ENCODE results near the gene CA4.

The CA4 gene

GRCh38 chr17:60145006-60145935 is 4.5 kb upstream of the CA4 start:
- no peaks in the 10 kb centered on the region for H3K9me3 ChIP-seq (ENCODE audit: control insufficient read depth, insufficient read depth, low read length)
- WGBS (ENCODE audit: insufficient coverage, insufficient read length) = no CpG with 5 or more reads among the region's 17 CpGs
- H3K4me3 ChIP-seq (ENCODE audit: low read length) = no peak overlapping the region
- H3K36me3 ChIP-seq (ENCODE audit: control insufficient read depth, insufficient read depth, low read length) = no peaks in the 10 kb centered on the region
- H3K27ac ChIP-seq (ENCODE audit: low read length) = no peak overlapping the region
- H3K4me1 ChIP-seq (ENCODE audit: control insufficient read depth, insufficient read depth, low read length) = peaks cover 13% of the 10 kb centered on the region
- DNase-seq (ENCODE audit: low read depth, low spot score) = no peak
- peaks cover 23% of the 10 kb centered on the region for H3K27me3 ChIP-seq (ENCODE audit: control insufficient read depth, insufficient read depth, low read length)

- WGBS (ENCODE audit: insufficient coverage, insufficient read length) = no CpG with 5 or more reads among the region's 2 CpGs
- Histone ChIP-seq H3K4me3 (ENCODE audit: low read length) (no peak overlapping the region), H3K36me3 (ENCODE audit: control insufficient read depth, insufficient read depth, low read length) (no peaks in the 10 kb centered on the region), H3K9me3 (ENCODE audit: control insufficient read depth, insufficient read depth, low read length) (no peaks in the 10 kb centered on the region), H3K27me3 (ENCODE audit: control insufficient read depth, insufficient read depth, low read length) (peaks cover 18% of the 10 kb centered on the region), H3K4me1 (ENCODE audit: control insufficient read depth, insufficient read depth, low read length) (peaks cover 12% of the 10 kb centered on the region), H3K27ac (ENCODE audit: low read length) (no peak overlapping the region)
- DNase-seq (ENCODE audit: low read depth, low spot score) = no peak
These were observed 3.6 kb upstream of the CA4 start for GRCh38 chr17:60146206-60146605.

DNA sequence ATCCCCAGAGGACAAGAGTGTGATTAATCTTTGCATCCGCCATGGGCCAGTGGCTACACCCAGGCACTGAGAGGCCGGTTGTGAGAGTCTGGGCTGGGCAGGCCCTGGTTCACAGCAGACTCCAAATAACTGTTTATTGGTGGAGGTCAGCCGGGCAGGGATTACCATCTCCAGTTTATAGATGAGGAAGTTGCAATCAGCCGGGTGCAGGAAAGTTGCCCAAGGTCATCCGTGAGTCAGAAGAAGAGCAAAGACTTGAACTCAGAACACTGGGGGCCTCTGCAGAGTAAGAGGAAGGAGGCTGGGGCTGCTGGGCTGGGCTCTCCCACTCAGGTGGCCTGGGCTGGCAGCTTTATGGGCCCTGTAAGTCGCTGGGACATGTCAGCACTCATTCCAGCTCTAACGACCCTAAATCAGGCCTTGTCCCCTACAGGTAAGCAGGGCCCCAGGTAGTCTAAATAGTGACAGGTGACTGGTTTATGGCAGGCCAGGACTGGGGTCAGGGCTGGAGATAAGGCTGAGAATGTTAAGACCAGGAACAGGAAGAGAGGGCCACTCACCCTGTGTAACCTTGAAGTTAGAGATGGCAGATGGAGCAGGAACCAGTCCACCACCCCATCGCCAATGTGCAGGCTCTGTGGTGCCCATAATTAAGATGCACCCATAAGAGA is 2.1 kb upstream of the CA4 start:
- Histone ChIP-seq H3K9me3 (ENCODE audit: control insufficient read depth, insufficient read depth, low read length) (no peaks in the 10 kb centered on the region), H3K36me3 (ENCODE audit: control insufficient read depth, insufficient read depth, low read length) (no peaks in the 10 kb centered on the region), H3K27ac (ENCODE audit: low read length) (no peak overlapping the region), H3K4me3 (ENCODE audit: low read length) (no peak overlapping the region), H3K27me3 (ENCODE audit: control insufficient read depth, insufficient read depth, low read length) (peaks cover 12% of the 10 kb centered on the region), H3K4me1 (ENCODE audit: control insufficient read depth, insufficient read depth, low read length) (peaks cover 11% of the 10 kb centered on the region)
- DNase-seq (ENCODE audit: low read depth, low spot score) = no peak
- no CpG with 5 or more reads among the region's 8 CpGs for WGBS (ENCODE audit: insufficient coverage, insufficient read length)

DNA sequence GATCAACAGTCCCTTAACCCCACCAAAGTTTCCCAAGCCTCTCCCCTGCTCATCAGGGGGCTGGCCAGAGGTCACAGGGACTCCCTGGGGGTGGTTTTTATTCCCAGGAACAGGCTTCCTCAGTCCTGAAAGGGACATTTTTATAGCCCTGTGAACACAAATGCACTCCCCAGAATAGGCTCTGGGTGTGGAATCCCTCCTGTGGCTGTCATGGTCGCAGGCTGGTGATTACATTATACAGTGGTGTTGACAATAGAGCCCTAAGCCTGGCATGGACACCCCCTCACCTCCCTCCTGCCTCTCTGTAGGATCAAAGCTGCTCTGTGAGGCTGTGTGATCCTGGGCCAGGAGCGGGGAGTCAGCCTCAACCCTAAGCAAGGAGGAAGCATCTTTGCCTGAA is 1.4 kb upstream of the CA4 start:
- Histone ChIP-seq H3K4me3 (ENCODE audit: low read length) (no peak overlapping the region), H3K9me3 (ENCODE audit: control insufficient read depth, insufficient read depth, low read length) (no peaks in the 10 kb centered on the region), H3K4me1 (ENCODE audit: control insufficient read depth, insufficient read depth, low read length) (peaks cover 7% of the 10 kb centered on the region), H3K27ac (ENCODE audit: low read length) (no peak overlapping the region), H3K36me3 (ENCODE audit: control insufficient read depth, insufficient read depth, low read length) (no peaks in the 10 kb centered on the region), H3K27me3 (ENCODE audit: control insufficient read depth, insufficient read depth, low read length) (peaks cover 12% of the 10 kb centered on the region)
- WGBS (ENCODE audit: insufficient coverage, insufficient read length) = no CpG with 5 or more reads among the region's 2 CpGs
- no peak for DNase-seq (ENCODE audit: low read depth, low spot score)

GRCh38 chr17:60151355-60151754 is 1.6 kb downstream of the CA4 start:
- no peak overlapping the region for H3K4me3 ChIP-seq (ENCODE audit: low read length)
- peaks cover 12% of the 10 kb centered on the region for H3K27me3 ChIP-seq (ENCODE audit: control insufficient read depth, insufficient read depth, low read length)
- no peak overlapping the region for H3K27ac ChIP-seq (ENCODE audit: low read length)
- no peaks in the 10 kb centered on the region for H3K9me3 ChIP-seq (ENCODE audit: control insufficient read depth, insufficient read depth, low read length)
- WGBS (ENCODE audit: insufficient coverage, insufficient read length) = no CpG with 5 or more reads among the region's 5 CpGs
- H3K36me3 ChIP-seq (ENCODE audit: control insufficient read depth, insufficient read depth, low read length) = no peaks in the 10 kb centered on the region
- no peak for DNase-seq (ENCODE audit: low read depth, low spot score)
- peaks cover 7% of the 10 kb centered on the region for H3K4me1 ChIP-seq (ENCODE audit: control insufficient read depth, insufficient read depth, low read length)

DNA sequence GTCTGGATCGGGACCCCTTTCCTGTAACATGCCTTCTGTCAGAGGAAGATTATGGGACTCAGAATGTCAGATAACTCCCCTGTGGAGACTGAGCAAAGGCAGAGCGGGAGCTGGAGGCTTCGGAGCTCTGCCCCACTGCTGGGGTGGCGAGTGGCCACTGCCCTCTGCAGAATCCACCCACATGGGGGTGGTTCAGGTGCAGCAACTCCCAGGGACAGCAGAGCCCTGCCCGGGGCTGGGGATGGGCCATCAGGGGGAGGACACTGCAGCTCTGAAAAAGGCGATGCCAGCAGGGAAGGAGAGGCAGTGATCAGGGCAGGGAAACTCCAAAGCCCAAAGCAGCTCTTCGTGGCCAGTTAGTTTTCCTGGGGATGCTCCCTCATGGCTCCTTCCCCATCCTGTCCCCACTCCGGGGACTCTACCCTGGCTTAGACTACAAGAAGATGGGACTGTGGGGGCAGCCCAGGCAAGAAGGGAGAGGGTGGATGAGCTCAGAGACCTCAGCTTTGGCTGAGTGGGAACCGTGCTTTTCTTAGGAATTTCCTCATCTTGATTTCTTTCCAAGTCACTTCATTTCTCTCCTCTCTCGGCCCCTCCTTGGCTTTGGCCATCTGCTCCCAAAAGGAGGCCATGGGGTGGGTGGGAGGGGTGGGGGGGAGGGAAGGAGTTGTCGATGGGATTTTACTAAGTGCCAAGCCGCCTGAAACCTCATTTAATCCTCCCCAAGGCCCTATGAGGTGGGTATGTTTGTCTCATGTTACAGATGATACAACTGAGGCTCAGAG is 4.0 kb downstream of the CA4 start:
- Histone ChIP-seq H3K27me3 (ENCODE audit: control insufficient read depth, insufficient read depth, low read length) (peaks cover 10% of the 10 kb centered on the region), H3K4me1 (ENCODE audit: control insufficient read depth, insufficient read depth, low read length) (peaks cover 11% of the 10 kb centered on the region), H3K36me3 (ENCODE audit: control insufficient read depth, insufficient read depth, low read length) (no peaks in the 10 kb centered on the region), H3K27ac (ENCODE audit: low read length) (no peak overlapping the region), H3K4me3 (ENCODE audit: low read length) (no peak overlapping the region), H3K9me3 (ENCODE audit: control insufficient read depth, insufficient read depth, low read length) (no peaks in the 10 kb centered on the region)
- WGBS (ENCODE audit: insufficient coverage, insufficient read length) = no CpG with 5 or more reads among the region's 12 CpGs
- DNase-seq (ENCODE audit: low read depth, low spot score) = no peak

DNA sequence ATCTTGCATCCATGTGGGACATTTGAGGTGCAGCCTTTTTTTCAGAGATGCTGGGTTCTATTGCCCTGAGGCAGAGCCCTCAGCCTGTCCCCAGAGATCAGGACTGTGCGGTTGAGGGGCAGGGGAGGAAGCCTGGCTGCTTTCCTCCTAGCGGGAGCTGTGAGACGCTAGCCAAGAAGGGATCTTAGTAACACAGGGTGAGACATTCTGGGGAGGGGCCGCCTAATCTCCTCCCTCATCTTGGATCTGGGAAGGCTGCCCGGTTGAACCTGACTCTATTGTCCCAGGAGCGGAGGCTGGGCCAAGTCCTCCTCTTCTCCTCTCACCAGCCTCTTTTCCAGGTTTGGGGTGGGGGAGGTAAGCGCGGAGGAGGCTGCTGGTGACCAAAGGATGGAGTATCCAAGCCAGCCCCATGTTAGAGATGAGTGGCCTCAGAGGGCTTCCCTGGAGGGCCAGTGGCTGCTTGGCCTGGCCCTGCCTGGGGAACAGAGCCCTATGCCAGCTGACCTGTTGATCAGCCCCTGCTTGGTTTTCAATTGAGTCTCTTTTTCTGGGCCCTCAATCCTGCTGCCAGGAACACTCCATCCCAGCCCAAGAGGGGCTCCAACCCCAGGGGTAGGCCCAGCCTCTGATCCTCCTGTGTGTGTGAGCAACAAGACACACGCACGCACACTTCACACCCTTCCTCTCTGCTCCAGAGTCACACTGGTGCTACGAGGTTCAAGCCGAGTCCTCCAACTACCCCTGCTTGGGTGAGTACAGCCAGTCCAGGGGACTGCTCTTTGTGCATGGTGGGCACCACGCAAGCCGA is 5.0 kb downstream of the CA4 start:
- no CpG with 5 or more reads among the region's 14 CpGs for WGBS (ENCODE audit: insufficient coverage, insufficient read length)
- Histone ChIP-seq H3K36me3 (ENCODE audit: control insufficient read depth, insufficient read depth, low read length) (no peaks in the 10 kb centered on the region), H3K9me3 (ENCODE audit: control insufficient read depth, insufficient read depth, low read length) (no peaks in the 10 kb centered on the region), H3K27me3 (ENCODE audit: control insufficient read depth, insufficient read depth, low read length) (peaks cover 4% of the 10 kb centered on the region), H3K4me1 (ENCODE audit: control insufficient read depth, insufficient read depth, low read length) (peaks cover 13% of the 10 kb centered on the region), H3K4me3 (ENCODE audit: low read length) (no peak overlapping the region), H3K27ac (ENCODE audit: low read length) (no peak overlapping the region)
- no peak for DNase-seq (ENCODE audit: low read depth, low spot score)

- Histone ChIP-seq H3K27me3 (ENCODE audit: control insufficient read depth, insufficient read depth, low read length) (peaks cover 4% of the 10 kb centered on the region), H3K27ac (ENCODE audit: low read length) (no peak overlapping the region), H3K4me1 (ENCODE audit: control insufficient read depth, insufficient read depth, low read length) (peaks cover 13% of the 10 kb centered on the region), H3K9me3 (ENCODE audit: control insufficient read depth, insufficient read depth, low read length) (no peaks in the 10 kb centered on the region), H3K4me3 (ENCODE audit: low read length) (no peak overlapping the region), H3K36me3 (ENCODE audit: control insufficient read depth, insufficient read depth, low read length) (no peaks in the 10 kb centered on the region)
- no peak for DNase-seq (ENCODE audit: low read depth, low spot score)
- WGBS (ENCODE audit: insufficient coverage, insufficient read length) = no CpG with 5 or more reads among the region's 3 CpGs
These were observed 5.6 kb downstream of the CA4 start for GRCh38 chr17:60155427-60155814.

DNA sequence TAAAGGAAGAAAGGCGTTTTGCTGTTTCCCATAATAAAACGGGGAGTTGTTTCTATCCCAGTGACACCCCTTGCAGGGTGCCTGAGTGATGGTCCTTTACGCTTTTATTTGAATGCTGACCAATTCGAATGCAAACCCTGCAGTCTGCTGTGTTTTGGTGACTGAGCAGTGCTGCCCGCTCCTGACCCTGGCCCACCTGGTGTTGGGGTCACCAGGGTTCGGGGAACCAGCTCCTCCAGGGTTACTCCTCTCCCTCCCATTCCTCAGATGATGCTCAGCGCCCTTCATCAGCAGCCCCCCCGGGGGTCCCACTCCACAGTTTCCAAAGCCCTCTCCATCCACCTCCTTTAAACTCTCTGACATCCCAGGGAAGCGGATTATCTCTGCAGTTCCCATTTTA is 6.0 kb downstream of the CA4 start:
- DNase-seq (ENCODE audit: low read depth, low spot score) = no peak
- no peak overlapping the region for H3K4me3 ChIP-seq (ENCODE audit: low read length)

GRCh38 chr17:60156746-60157145 is 7.0 kb downstream of the CA4 start:
- H3K27me3 ChIP-seq (ENCODE audit: control insufficient read depth, insufficient read depth, low read length) = no peaks in the 10 kb centered on the region
- WGBS (ENCODE audit: insufficient coverage, insufficient read length) = no CpG with 5 or more reads among the region's 8 CpGs
- no peak for DNase-seq (ENCODE audit: low read depth, low spot score)

More for the DNA sequence above, 6.0 kb downstream of the CA4 start:
- peaks cover 2% of the 10 kb centered on the region for H3K27me3 ChIP-seq (ENCODE audit: control insufficient read depth, insufficient read depth, low read length)
- H3K4me1 ChIP-seq (ENCODE audit: control insufficient read depth, insufficient read depth, low read length) = peaks cover 14% of the 10 kb centered on the region
- WGBS (ENCODE audit: insufficient coverage, insufficient read length) = no CpG with 5 or more reads among the region's 9 CpGs
- no peaks in the 10 kb centered on the region for H3K9me3 ChIP-seq (ENCODE audit: control insufficient read depth, insufficient read depth, low read length)
- no peaks in the 10 kb centered on the region for H3K36me3 ChIP-seq (ENCODE audit: control insufficient read depth, insufficient read depth, low read length)
- H3K27ac ChIP-seq (ENCODE audit: low read length) = no peak overlapping the region

More at GRCh38 chr17:60156746-60157145, 7.0 kb downstream of the CA4 start:
- Histone ChIP-seq H3K36me3 (ENCODE audit: control insufficient read depth, insufficient read depth, low read length) (no peaks in the 10 kb centered on the region), H3K4me3 (ENCODE audit: low read length) (no peak overlapping the region), H3K4me1 (ENCODE audit: control insufficient read depth, insufficient read depth, low read length) (peaks cover 10% of the 10 kb centered on the region), H3K9me3 (ENCODE audit: control insufficient read depth, insufficient read depth, low read length) (no peaks in the 10 kb centered on the region), H3K27ac (ENCODE audit: low read length) (no peak overlapping the region)

Measured in iPS DF 6.9 (cell line).